Measurements from ENCODE around the gene BLMH.

DNA sequence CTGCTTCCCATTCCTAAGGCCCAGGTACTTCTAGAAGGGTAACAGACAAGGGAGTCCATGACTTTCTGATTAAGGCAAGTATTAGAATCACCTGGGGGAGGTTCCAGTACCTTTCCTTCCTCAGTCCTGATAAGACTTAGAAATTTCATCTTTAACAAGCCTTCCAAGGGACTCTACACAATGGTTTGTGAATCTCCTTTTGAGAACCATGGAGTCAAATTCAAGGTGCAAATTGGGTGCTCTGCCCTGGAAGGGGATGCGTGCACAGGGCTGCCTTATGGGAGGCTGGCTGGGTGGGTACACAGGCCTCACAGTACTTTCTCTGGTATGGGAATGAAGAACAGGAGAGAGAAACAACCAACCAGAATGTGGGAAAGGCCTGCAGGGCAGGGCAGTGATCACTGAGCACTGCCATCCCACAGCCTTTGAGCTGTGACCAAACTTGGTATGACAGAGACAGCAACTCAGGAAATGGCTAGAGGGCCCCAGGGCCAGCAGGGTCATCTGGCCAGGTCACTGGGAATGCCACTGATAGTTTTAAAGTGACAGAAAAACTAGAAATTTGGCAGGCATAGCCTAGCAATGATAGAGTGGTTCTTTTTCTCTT lies 45.8 kb upstream of the BLMH start:
- TF ChIP-seq, protein P1, sequence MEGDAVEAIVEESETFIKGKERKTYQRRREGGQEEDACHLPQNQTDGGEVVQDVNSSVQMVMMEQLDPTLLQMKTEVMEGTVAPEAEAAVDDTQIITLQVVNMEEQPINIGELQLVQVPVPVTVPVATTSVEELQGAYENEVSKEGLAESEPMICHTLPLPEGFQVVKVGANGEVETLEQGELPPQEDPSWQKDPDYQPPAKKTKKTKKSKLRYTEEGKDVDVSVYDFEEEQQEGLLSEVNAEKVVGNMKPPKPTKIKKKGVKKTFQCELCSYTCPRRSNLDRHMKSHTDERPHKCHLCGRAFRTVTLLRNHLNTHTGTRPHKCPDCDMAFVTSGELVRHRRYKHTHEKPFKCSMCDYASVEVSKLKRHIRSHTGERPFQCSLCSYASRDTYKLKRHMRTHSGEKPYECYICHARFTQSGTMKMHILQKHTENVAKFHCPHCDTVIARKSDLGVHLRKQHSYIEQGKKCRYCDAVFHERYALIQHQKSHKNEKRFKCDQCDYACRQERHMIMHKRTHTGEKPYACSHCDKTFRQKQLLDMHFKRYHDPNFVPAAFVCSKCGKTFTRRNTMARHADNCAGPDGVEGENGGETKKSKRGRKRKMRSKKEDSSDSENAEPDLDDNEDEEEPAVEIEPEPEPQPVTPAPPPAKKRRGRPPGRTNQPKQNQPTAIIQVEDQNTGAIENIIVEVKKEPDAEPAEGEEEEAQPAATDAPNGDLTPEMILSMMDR (conservative IDR thresholded peaks at IDR 0.05; ENCODE audit: low read depth, low read length): no peak
- TF ChIP-seq EZH2 (IDR thresholded peaks at IDR 0.05; ENCODE audit: borderline replicate concordance, low read depth, low read length, poor library complexity, severe bottlenecking): no peak

Measured in A673 (cell line).